OCI-LY3 (cell line): ENCODE measurements around the gene GLB1L3.
"Not testable (repeated sequence)": the region's sequence is repeated elsewhere in the genome, so short reads cannot be mapped to it uniquely, and the experiment has no call there.

Experiments
- CTCF ChIP-seq: fragments of 200-600, 300-600 bp; sonication (generic); IDR thresholded peaks from 2 replicates; pipeline ENCODE4 v1.5.1; 2014; ENCODE audit warnings: antibody characterized with exemption, low read length, low read depth
- EZH2phosphoT487 ChIP-seq: fragments of 200-600 bp; shearing (Covaris generic); IDR thresholded peaks from 2 replicates; pipeline ENCODE4 v1.6.1; 2018; ENCODE audit warnings: antibody characterized with exemption, mixed run types, low read depth

DNA sequence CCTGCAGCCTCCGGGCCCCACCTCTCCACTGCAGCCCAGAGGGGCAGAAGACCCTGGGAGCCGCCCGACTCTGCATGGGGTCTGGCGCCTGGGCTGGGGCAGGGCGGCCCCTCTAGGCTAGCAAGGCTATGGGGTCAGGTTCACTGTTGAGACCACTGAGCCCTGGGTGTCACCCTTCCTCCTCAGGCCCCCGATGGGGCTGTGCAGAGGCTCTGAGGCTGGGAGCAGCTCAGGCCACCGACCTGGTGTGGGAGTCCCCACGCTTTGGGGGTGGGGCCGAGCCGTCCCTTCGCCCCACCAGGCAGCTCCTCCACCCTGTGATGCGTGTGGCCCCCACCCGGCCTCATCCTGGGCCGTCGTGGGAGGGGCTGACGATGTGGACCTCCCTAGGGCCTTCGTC is 5.5 kb downstream of the GLB1L3 start:
- not testable (repeated sequence) for TF ChIP-seq CTCF, EZH2phosphoT487
